ENCODE data around the gene GNG3. TPM values are rescaled to one million over a fixed set of nuclear protein-coding genes. Genes with fewer than 3 reads are reported as not detected.
A peak's percentile ranks its signal among the peaks of the same experiment; 100 is the strongest.

GNG3 gene
- total and polyA plus RNA-seq, 2 of the 8 experiments (the other 6 are each of a cell fraction or from before 2014, with no cell fraction given), result 4.9 to 12.1 TPM

GRCh38 chr11:62755086-62755615, 47.7 kb downstream of the GNG3 start:
- Histone ChIP-seq H3K18ac (ENCODE audit: extremely low read depth, low read length) (no peak overlapping the region), H3K56ac (replicated peaks; ENCODE audit: insufficient read length, low read depth, low read length) (no peak overlapping the region), H3K4me1 (replicated peaks in 1 of 4; ENCODE audit: control insufficient read depth in 3 of 4, insufficient read depth in 4 of 4, low read length in 3 of 4) (peaks cover 4 to 9% (median 6%) of the 10 kb centered on the region in 4 experiments), H3K14ac (ENCODE audit: insufficient read length) (no peak overlapping the region), H3K79me1 (ENCODE audit: low read depth, low read length) (peaks cover 16% of the 10 kb centered on the region), H2BK5ac (ENCODE audit: low read depth, low read length) (0 out of 2 replicates have a peak overlapping the region, but pooled peaks have one; percentile 35), H3K4me3 (ENCODE audit: extremely low read depth in 1 of 4, insufficient read depth in 2 of 4, low read depth in 3 of 4, low read length in 4 of 4) (no peak overlapping the region), H4K91ac (replicated peaks; ENCODE audit: insufficient read length, low read length) (no peak overlapping the region), H4K8ac (ENCODE audit: extremely low read depth, insufficient read depth, low read length) (no peak overlapping the region), H3K4me2 (ENCODE audit: insufficient read depth in 1 of 2, low read depth in 2 of 2, low read length in 2 of 2) (peak overlapping the region; percentile 15 to 82; a peak in 3 of 4 replicates), H2BK20ac (ENCODE audit: low read length) (no peak overlapping the region), H3K27me3 (replicated peaks in 1 of 4; ENCODE audit: control insufficient read depth in 3 of 4, extremely low read depth in 1 of 4, insufficient read depth in 3 of 4, low read length in 3 of 4) (no peaks in the 10 kb centered on the region), H3K9me3 (ENCODE audit: insufficient read depth in 2 of 2, low read depth in 1 of 2, low read length in 1 of 2) (no peaks in the 10 kb centered on the region), H3K36me3 (ENCODE audit: control insufficient read depth in 2 of 4, insufficient read depth in 4 of 4, low read length in 3 of 4) (peaks cover 13 to 27% (median 15%) of the 10 kb centered on the region in 4 experiments), H2AFZ (ENCODE audit: low read length) (no peak overlapping the region), H4K5ac (ENCODE audit: insufficient read length, low read depth, low read length) (no peak overlapping the region), H2AK5ac (ENCODE audit: low read depth, low read length) (no peak overlapping the region), H3K23me2 (ENCODE audit: low read depth, low read length) (no peaks in the 10 kb centered on the region; the same call in 1 of the 2 replicates), H2BK15ac (ENCODE audit: low read length) (no peak overlapping the region), H3K27ac (ENCODE audit: low read depth, low read length) (no peak overlapping the region), H3K9ac (replicated peaks in 1 of 4; ENCODE audit: extremely low read depth in 1 of 4, low read depth in 3 of 4, low read length in 3 of 4) (no peak overlapping the region), H3K4ac (replicated peaks; ENCODE audit: insufficient read length, low read depth, low read length) (no peak overlapping the region), H3K79me2 (ENCODE audit: control insufficient read depth in 1 of 2, insufficient read depth in 2 of 2, low read length in 2 of 2) (peaks cover 10 to 48% of the 10 kb centered on the region in 2 experiments), H4K20me1 (replicated peaks in 1 of 2; ENCODE audit: control insufficient read depth in 1 of 2, insufficient read depth in 2 of 2, low read length in 2 of 2) (peaks cover 14 to 16% of the 10 kb centered on the region in 2 experiments), H2BK12ac (ENCODE audit: low read depth, low read length) (no peak overlapping the region), H2BK120ac (replicated peaks; ENCODE audit: low read depth, low read length) (no peak overlapping the region), H3K23ac (ENCODE audit: insufficient read length) (no peak overlapping the region)
- CTCF ChIA-PET (ENCODE audit: partially characterized antibody), result interaction anchor here (1.2 to 5.4 kb wide), 5 partner anchors 12 to 99 kb away, joined by 3 to 48 read pairs (median 4); partner anchors contain the start of gene TAF6L
- POLR2A ChIA-PET (ENCODE audit: partially characterized antibody), result interaction anchor here (0.6 to 16.9 kb wide), 13 partner anchors 7 to 136 kb away, joined by 3 to 192 read pairs (median 29); partner anchors contain the start of genes BSCL2, C11orf98, CSKMT and GANAB
- FAIRE-seq, result no peak
- whole genome bisulfite sequencing, 2 experiments (ENCODE audit: extremely low coverage in 1 of 2, insufficient coverage in 1 of 2, insufficient read length in 1 of 2, insufficient replicate concordance in 2 of 2, low coverage in 1 of 2, low lambda C conversion rate in 2 of 2, missing lambda C conversion rate in 1 of 2), result 85% methylated on average over 10 of the region's 10 CpGs; no CpG with 5 or more reads in 1 of the 2 experiments
- DNase-seq (ENCODE audit: low read depth in 1 of 2, low spot score in 2 of 2), result no peak
- TF ChIP-seq CHD1 (IDR thresholded peaks at IDR 0.05; ENCODE audit: low read depth, low read length), result no peak
- TF ChIP-seq ATF2 (IDR thresholded peaks at IDR 0.05; ENCODE audit: low read length), result no peak
- no peak for TF ChIP-seq EP300 (IDR thresholded peaks at IDR 0.05; ENCODE audit: borderline replicate concordance in 1 of 2, low read depth in 2 of 2, low read length in 2 of 2)
- no peak for TF ChIP-seq E2F6 (IDR thresholded peaks at IDR 0.05)
- no peak for TF ChIP-seq SIRT6 (IDR thresholded peaks at IDR 0.05; ENCODE audit: low read length)
- TF ChIP-seq CREB1 (IDR thresholded peaks at IDR 0.05), result no peak
- TF ChIP-seq SAP30 (IDR thresholded peaks at IDR 0.05; ENCODE audit: insufficient read depth, insufficient replicate concordance, low read length), result no peak
- TF ChIP-seq POLR2A (IDR thresholded peaks at IDR 0.05; ENCODE audit: control extremely low read depth in 1 of 2, low read depth in 2 of 2, low read length in 2 of 2), result no peak
- no peak for TF ChIP-seq ZNF274 (IDR thresholded peaks at IDR 0.05; ENCODE audit: borderline replicate concordance, extremely low read depth, low read length)
- no peak for TF ChIP-seq GABPA (IDR thresholded peaks at IDR 0.05; ENCODE audit: borderline replicate concordance, insufficient read depth, low read length)
- TF ChIP-seq CEBPB (IDR thresholded peaks at IDR 0.05; ENCODE audit: low read depth, low read length), result no peak
